ENCODE measurements around the gene LCP1. TPM values are rescaled to one million over a fixed set of nuclear protein-coding genes. Genes with fewer than 3 reads are reported as not detected.

LCP1 gene
- total and polyA plus RNA-seq, 12 donors = 17.3 to 109 (median 59.8) TPM

DNA sequence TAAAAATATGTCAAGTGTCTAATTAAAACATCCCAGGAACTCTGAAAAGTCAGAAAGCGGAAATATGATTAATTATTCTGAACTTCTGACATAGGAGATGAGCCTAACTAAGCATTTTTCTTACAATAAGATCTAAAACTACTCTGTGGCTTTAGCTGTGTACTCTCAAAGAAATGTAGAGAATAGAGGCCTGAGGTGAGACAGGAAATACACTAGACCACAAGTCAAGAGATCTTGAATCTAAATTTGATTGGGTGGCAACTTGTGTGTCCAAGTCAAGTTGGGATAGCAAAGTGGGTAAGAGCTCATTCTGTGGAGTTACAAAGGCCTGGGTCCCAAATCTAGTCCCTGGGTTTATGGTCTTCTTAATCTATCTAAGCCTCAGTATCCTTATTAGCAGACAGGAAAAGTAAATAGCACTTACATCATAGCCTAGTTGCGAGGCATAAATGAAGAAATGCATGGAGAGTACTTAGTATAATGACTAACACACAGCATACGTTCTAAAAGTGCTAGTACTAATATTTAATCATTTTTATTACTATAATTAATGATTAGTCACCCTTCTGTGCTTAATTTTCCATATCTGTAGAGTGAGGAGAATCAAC is 20.3 kb upstream of the LCP1 start:
- WGBS, 4 donors = 64 to 73% (median 68%) methylated on average over 3 of the region's 3 CpGs
- Histone ChIP-seq H3K36me3 (replicated peaks in 1 of 2) (no peaks in the 10 kb centered on the region), H3K4me3 (no peak overlapping the region), H3K27me3 (no peaks in the 10 kb centered on the region), H3K27ac (peak overlapping the region in 4 of 5 donors; percentile 29 to 79 (median 76)), H3K9me3 (replicated peaks in 1 of 3) (no peaks in the 10 kb centered on the region), H3K4me1 (replicated peaks in 1 of 2) (peaks cover 20 to 24% of the 10 kb centered on the region in 2 donors)
- DNase-seq = no peak
- TF ChIP-seq POLR2A (IDR thresholded peaks at IDR 0.05) (no peak), CTCF (IDR thresholded peaks at IDR 0.05) (no peak)
- intact Hi-C loops (cut with DNase I) = no loop called here

DNA sequence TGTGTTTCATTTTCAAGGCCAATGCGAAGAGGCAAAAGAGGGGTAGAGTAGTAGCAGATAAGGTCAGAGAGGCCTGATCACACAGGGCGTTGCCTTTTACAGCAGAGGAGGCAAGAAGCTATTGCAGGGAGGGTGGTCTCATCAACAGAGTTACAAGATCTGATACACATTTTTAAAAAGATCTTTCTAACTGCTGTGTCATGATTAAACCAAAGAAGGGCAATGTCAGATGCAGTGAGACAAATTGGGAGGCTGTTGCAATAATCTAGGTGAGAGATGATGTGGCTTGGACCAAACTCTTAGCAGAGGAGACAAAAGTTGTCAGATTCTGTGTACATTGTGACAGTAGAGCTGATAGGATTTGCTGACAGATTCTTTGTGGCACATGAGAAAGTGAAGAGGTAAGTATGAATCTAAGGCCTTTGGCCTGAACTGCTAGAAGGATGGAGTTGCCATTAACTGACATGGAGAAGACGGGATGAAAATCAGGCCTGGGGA is 16.8 kb upstream of the LCP1 start:
- intact Hi-C loops (cut with DNase I) = no loop called here
- Histone ChIP-seq H3K36me3 (replicated peaks in 1 of 2) (no peaks in the 10 kb centered on the region), H3K27me3 (no peaks in the 10 kb centered on the region), H3K9me3 (replicated peaks in 1 of 3) (no peaks in the 10 kb centered on the region), H3K27ac (no peak overlapping the region), H3K4me3 (no peak overlapping the region), H3K4me1 (replicated peaks in 1 of 2) (peaks cover 14 to 24% of the 10 kb centered on the region in 2 donors)
- WGBS, 4 donors = 72 to 86% (median 82%) methylated on average over 3 of the region's 3 CpGs
- no peak for DNase-seq
- TF ChIP-seq CTCF (IDR thresholded peaks at IDR 0.05) (no peak), POLR2A (IDR thresholded peaks at IDR 0.05) (no peak)

DNA sequence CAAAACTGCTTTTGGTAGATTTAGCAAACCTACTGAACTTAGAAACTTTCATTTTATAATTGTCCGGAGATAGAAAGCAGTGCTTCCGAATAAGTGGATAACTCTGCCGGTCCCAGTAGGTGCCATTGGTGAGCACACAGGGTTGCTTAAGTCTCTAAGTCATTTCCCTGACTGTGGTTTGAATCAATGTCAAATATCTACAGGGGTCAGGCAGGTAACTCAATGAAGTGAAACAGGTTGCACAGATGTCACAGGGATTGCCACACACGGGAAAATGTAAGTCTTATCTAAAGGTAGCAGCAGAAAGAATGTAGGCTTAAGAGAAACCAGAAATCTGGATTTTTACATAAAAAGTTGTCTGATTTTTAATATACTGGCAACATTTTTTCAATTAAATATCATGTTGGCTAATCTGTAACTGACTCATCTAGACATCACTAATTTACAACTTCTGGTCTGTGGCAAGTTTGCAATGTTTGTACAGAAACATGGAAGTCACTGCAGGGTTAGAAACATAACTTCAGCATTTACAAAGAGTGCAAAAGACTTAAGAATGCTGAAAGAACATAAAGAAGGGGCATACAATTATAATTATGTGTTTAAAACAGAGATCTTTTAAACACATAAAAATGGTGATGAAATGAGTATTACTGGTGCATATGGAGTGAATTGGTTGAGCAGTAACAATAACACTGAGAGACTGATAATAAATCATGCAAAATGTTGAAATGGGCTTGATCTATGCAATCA is 15.5 kb upstream of the LCP1 start:
- no peaks in the 10 kb centered on the region for H3K36me3 ChIP-seq (replicated peaks in 1 of 2)
- no peak for DNase-seq
- no peaks in the 10 kb centered on the region for H3K27me3 ChIP-seq
- H3K27ac ChIP-seq = no peak overlapping the region
- 78 to 82% (median 82%) methylated on average over 4 of the region's 4 CpGs for WGBS, 4 donors
- intact Hi-C loops (cut with DNase I) = no loop called here
- H3K4me1 ChIP-seq (replicated peaks in 1 of 2) = peaks cover 5 to 12% of the 10 kb centered on the region in 2 donors
- TF ChIP-seq POLR2A (IDR thresholded peaks at IDR 0.05) (no peak), CTCF (IDR thresholded peaks at IDR 0.05) (no peak)
- H3K9me3 ChIP-seq (replicated peaks in 1 of 3) = no peaks in the 10 kb centered on the region
- no peak overlapping the region for H3K4me3 ChIP-seq

DNA sequence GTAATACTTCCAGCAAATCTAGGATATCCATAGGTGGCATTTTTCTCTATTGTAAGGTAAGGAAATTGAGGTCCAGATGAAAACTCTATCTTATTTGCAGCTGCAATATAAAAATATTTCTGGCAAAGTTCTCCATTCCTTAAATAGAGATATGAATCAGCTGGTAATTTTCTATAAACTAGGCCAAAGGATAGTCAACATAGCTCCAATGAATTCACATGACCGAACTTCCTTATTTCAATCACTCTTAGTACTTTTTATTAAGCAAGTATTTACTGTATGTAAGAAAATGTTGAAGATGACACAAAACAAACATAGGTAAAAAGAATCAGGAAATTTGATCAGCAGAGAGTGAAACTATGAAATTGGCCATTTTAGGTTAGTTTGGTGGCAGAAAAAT is 13.0 kb upstream of the LCP1 start:
- H3K27me3 ChIP-seq = no peaks in the 10 kb centered on the region
- intact Hi-C loops (cut with DNase I) = no loop called here
- no peak overlapping the region for H3K27ac ChIP-seq
- H3K4me3 ChIP-seq = no peak overlapping the region
- no peaks in the 10 kb centered on the region for H3K36me3 ChIP-seq (replicated peaks in 1 of 2)
- no peaks in the 10 kb centered on the region for H3K9me3 ChIP-seq (replicated peaks in 1 of 3)
- no peak for DNase-seq
- WGBS, 4 donors = 81 to 91% (median 82%) methylated on average over 1 of the region's 1 CpG
- H3K4me1 ChIP-seq (replicated peaks in 1 of 2) = peaks cover 3 to 7% of the 10 kb centered on the region in 2 donors
- TF ChIP-seq CTCF (IDR thresholded peaks at IDR 0.05) (no peak), POLR2A (IDR thresholded peaks at IDR 0.05) (no peak)
